Ovary (tissue), 3 donors: ENCODE measurements around the gene MB.

Source experiments
- POLR2A ChIP-seq: fragments of 450-650 bp; IDR thresholded peaks from one replicate; pipeline ENCODE4 v1.6.1; 2017; ENCODE audit warnings: antibody characterized with exemption, mild to moderate bottlenecking, moderate library complexity
- TF ChIP-seq, protein P1 (sequence below), 3 donors: fragments of 450-650 bp in 2 of 3; fragments of 200-600 bp in 1 of 3; IDR thresholded peaks; one replicate each; pipeline versions ENCODE4 v1.5.1 to v1.8.0; 2016 to 2022; ENCODE audit warnings: antibody characterized with exemption in 3 of 3, mild to moderate bottlenecking in 1 of 3
- donor health status: DM: no; HTN: no; CAD: no.

DNA sequence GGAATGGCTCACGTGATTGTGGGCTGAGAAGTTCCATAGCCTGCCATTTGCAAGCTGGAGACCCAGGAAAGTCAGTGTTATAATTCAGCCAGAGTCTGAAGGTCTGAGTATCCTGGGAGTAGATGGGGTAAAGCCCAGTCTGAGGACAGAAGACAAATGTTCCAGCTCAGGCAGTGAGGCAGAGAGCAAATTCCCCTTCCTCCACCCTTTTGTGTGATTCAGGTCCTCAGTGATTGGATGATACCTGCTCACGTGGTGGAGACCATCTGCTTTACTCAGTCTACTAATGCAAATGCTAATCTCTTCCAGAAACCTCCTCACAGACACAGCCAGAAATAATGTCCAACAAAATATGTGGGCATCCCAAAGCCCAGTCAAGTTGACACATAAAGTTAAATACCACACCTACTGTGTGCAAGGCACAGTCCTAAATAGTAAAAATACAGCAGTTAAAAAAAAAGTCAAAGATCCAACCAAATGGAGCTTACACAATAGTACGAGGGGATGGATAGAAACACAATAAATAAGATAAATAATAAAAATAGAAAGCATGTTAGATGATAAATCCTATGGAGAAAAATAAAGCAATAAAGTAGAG is 17.9 kb upstream of the MB start:
- TF ChIP-seq, protein P1, sequence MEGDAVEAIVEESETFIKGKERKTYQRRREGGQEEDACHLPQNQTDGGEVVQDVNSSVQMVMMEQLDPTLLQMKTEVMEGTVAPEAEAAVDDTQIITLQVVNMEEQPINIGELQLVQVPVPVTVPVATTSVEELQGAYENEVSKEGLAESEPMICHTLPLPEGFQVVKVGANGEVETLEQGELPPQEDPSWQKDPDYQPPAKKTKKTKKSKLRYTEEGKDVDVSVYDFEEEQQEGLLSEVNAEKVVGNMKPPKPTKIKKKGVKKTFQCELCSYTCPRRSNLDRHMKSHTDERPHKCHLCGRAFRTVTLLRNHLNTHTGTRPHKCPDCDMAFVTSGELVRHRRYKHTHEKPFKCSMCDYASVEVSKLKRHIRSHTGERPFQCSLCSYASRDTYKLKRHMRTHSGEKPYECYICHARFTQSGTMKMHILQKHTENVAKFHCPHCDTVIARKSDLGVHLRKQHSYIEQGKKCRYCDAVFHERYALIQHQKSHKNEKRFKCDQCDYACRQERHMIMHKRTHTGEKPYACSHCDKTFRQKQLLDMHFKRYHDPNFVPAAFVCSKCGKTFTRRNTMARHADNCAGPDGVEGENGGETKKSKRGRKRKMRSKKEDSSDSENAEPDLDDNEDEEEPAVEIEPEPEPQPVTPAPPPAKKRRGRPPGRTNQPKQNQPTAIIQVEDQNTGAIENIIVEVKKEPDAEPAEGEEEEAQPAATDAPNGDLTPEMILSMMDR (IDR thresholded peaks at IDR 0.05), result no peak
- TF ChIP-seq POLR2A, result no peak
